ENCODE results near the gene HAUS8. TPM values are rescaled to one million over a fixed set of nuclear protein-coding genes. Genes with fewer than 3 reads are reported as not detected.

Gene HAUS8
- total and polyA plus RNA-seq, 10 of the 15 experiments (the other 5 are each of a cell fraction or from before 2014, with no cell fraction given), result 22.7 to 43.9 (median 34.4) TPM

DNA sequence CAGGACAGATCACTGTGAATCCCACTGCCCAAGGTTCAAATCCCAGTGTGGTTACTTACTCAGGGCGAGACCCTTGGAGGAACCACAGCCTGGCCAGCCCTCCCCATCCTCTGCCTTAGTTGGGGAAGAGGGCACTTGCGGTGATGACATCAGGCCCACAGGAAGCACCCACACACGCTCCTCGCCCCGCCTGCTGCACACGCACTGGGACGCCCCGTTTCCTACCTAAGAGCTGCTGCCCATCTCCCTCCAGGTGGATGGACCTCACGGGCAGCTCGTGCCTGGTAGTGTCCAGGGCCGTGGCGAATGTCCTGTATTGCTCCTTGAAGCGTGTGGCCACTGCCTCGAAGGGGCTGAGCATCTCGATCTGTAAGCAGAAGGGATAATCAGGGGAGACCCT, 19.6 kb downstream of the HAUS8 start:
- no peaks in the 10 kb centered on the region for H3K9me3 ChIP-seq (replicated peaks; ENCODE audit: control insufficient read depth, insufficient read depth, low read length)
- H3K4me2 ChIP-seq (ENCODE audit: control insufficient read depth, insufficient read depth), result no peak overlapping the region
- ATAC-seq, result no peak
- H3K4me3 ChIP-seq, result no peak overlapping the region
- H3K27ac ChIP-seq (ENCODE audit: control insufficient read depth, insufficient read depth), result no peak overlapping the region
- no TSS peak for BruUV-seq (replicated peaks)
- POLR2A ChIA-PET, result no interaction called here
- intact Hi-C loops (cut with micrococcal nuclease; ENCODE audit: unreplicated experiment) (no loop called here), in situ Hi-C loops (cut with MboI) (no loop called here)
- H2AFZ ChIP-seq (ENCODE audit: control insufficient read depth, low read depth, low read length), result no peak overlapping the region
- no peak overlapping the region for H3K9ac ChIP-seq (ENCODE audit: control insufficient read depth, insufficient read depth, low read length)
- no peaks in the 10 kb centered on the region for H4K20me1 ChIP-seq (ENCODE audit: control insufficient read depth, insufficient read depth)
- H3K4me1 ChIP-seq (ENCODE audit: control insufficient read depth, insufficient read depth, low read length), result no peaks in the 10 kb centered on the region
- 98% methylated on average over 15 of the region's 15 CpGs for WGBS (ENCODE audit: insufficient coverage, insufficient replicate concordance, low lambda C conversion rate, missing lambda C conversion rate)
- peaks cover 20 to 29% of the 10 kb centered on the region in 2 experiments for H3K36me3 ChIP-seq (ENCODE audit: control insufficient read depth in 2 of 2, insufficient read depth in 2 of 2, low read length in 1 of 2)
- no peak for TF ChIP-seq NBN (IDR thresholded peaks at IDR 0.05)
- peak; percentile 22; the same call in 1 of the 2 replicates for TF ChIP-seq POLR2A (IDR thresholded peaks at IDR 0.05; ENCODE audit: low read depth, low read length)
- RAD21 ChIA-PET (ENCODE audit: unreplicated experiment), result no interaction called here
- SMC1A ChIA-PET (ENCODE audit: uncharacterized antibody, unreplicated experiment), result interaction anchor here (0.8 kb wide), 1 partner anchor 219 kb away, joined by 3 read pairs; no protein-coding TSS in a partner anchor
- CTCF ChIA-PET, result interaction anchor here (0.9 to 1.3 kb wide), 2 partner anchors 82 to 284 kb away, joined by 3 to 4 read pairs; no protein-coding TSS in a partner anchor
- no peaks in the 10 kb centered on the region for H3K79me2 ChIP-seq (ENCODE audit: control insufficient read depth, insufficient read depth, low read length)
- no peak for DNase-seq (ENCODE audit: low read depth, low spot score)
- FAIRE-seq, result no peak
- H3K27me3 ChIP-seq (replicated peaks in 1 of 2; ENCODE audit: control insufficient read depth in 2 of 2, insufficient read depth in 2 of 2, low read length in 1 of 2), result no peaks in the 10 kb centered on the region

DNA sequence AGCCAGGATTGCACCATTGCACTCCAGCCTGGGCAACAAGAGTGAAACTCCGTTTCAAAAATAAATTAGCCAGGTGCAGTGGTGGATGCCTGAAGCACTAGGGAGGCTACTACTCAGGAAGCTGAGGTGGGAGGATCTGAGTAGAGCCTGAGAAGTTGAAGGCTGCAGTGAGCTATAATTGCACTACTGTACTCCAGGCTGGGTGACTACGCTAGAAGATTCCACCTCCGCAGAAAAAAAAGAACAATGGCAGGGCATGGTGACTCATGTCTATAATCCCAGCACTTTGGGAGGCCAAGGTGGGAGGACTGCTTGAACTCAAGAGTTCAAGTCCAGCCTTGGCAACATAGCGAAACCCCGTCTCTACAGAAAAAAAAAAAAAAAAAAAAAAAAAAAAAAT, 20.5 kb downstream of the HAUS8 start:
- no peak overlapping the region for H2AFZ ChIP-seq (ENCODE audit: control insufficient read depth, low read depth, low read length)
- ChIA-PET RAD21 (ENCODE audit: unreplicated experiment) (no interaction called here), SMC1A (ENCODE audit: uncharacterized antibody, unreplicated experiment) (no interaction called here), CTCF (no interaction called here), POLR2A (interaction anchor here (0.7 kb wide), 1 partner anchor 91 kb away, joined by 9 read pairs; no protein-coding TSS in a partner anchor)
- no peak overlapping the region for H3K4me2 ChIP-seq (ENCODE audit: control insufficient read depth, insufficient read depth)
- in situ Hi-C loops (cut with MboI) (no loop called here), intact Hi-C loops (cut with micrococcal nuclease; ENCODE audit: unreplicated experiment) (no loop called here)
- no peaks in the 10 kb centered on the region for H3K27me3 ChIP-seq (replicated peaks in 1 of 2; ENCODE audit: control insufficient read depth in 2 of 2, insufficient read depth in 2 of 2, low read length in 1 of 2)
- H3K4me1 ChIP-seq (ENCODE audit: control insufficient read depth, insufficient read depth, low read length), result no peaks in the 10 kb centered on the region
- FAIRE-seq, result no peak
- no peaks in the 10 kb centered on the region for H3K79me2 ChIP-seq (ENCODE audit: control insufficient read depth, insufficient read depth, low read length)
- ATAC-seq, result no peak
- WGBS (ENCODE audit: insufficient coverage, insufficient replicate concordance, low lambda C conversion rate, missing lambda C conversion rate), result 98% methylated on average over 5 of the region's 5 CpGs
- no peak overlapping the region for H3K9ac ChIP-seq (ENCODE audit: control insufficient read depth, insufficient read depth, low read length)
- no peak overlapping the region for H3K27ac ChIP-seq (ENCODE audit: control insufficient read depth, insufficient read depth)
- no peak overlapping the region for H3K4me3 ChIP-seq
- H3K9me3 ChIP-seq (replicated peaks; ENCODE audit: control insufficient read depth, insufficient read depth, low read length), result no peaks in the 10 kb centered on the region
- no peaks in the 10 kb centered on the region for H4K20me1 ChIP-seq (ENCODE audit: control insufficient read depth, insufficient read depth)
- DNase-seq (ENCODE audit: low read depth, low spot score), result no peak
- peaks cover 23 to 29% of the 10 kb centered on the region in 2 experiments for H3K36me3 ChIP-seq (ENCODE audit: control insufficient read depth in 2 of 2, insufficient read depth in 2 of 2, low read length in 1 of 2)
- BruUV-seq (replicated peaks), result no TSS peak
- TF ChIP-seq, protein P1, sequence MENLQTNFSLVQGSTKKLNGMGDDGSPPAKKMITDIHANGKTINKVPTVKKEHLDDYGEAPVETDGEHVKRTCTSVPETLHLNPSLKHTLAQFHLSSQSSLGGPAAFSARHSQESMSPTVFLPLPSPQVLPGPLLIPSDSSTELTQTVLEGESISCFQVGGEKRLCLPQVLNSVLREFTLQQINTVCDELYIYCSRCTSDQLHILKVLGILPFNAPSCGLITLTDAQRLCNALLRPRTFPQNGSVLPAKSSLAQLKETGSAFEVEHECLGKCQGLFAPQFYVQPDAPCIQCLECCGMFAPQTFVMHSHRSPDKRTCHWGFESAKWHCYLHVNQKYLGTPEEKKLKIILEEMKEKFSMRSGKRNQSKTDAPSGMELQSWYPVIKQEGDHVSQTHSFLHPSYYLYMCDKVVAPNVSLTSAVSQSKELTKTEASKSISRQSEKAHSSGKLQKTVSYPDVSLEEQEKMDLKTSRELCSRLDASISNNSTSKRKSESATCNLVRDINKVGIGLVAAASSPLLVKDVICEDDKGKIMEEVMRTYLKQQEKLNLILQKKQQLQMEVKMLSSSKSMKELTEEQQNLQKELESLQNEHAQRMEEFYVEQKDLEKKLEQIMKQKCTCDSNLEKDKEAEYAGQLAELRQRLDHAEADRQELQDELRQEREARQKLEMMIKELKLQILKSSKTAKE (IDR thresholded peaks at IDR 0.05; ENCODE audit: low read depth, poor library complexity, severe bottlenecking), result no peak
- TF ChIP-seq, protein P2, sequence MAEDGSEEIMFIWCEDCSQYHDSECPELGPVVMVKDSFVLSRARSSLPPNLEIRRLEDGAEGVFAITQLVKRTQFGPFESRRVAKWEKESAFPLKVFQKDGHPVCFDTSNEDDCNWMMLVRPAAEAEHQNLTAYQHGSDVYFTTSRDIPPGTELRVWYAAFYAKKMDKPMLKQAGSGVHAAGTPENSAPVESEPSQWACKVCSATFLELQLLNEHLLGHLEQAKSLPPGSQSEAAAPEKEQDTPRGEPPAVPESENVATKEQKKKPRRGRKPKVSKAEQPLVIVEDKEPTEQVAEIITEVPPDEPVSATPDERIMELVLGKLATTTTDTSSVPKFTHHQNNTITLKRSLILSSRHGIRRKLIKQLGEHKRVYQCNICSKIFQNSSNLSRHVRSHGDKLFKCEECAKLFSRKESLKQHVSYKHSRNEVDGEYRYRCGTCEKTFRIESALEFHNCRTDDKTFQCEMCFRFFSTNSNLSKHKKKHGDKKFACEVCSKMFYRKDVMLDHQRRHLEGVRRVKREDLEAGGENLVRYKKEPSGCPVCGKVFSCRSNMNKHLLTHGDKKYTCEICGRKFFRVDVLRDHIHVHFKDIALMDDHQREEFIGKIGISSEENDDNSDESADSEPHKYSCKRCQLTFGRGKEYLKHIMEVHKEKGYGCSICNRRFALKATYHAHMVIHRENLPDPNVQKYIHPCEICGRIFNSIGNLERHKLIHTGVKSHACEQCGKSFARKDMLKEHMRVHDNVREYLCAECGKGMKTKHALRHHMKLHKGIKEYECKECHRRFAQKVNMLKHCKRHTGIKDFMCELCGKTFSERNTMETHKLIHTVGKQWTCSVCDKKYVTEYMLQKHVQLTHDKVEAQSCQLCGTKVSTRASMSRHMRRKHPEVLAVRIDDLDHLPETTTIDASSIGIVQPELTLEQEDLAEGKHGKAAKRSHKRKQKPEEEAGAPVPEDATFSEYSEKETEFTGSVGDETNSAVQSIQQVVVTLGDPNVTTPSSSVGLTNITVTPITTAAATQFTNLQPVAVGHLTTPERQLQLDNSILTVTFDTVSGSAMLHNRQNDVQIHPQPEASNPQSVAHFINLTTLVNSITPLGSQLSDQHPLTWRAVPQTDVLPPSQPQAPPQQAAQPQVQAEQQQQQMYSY (CRISPR knock-in tag; IDR thresholded peaks at IDR 0.05), result no peak
- TF ChIP-seq, protein P3, sequence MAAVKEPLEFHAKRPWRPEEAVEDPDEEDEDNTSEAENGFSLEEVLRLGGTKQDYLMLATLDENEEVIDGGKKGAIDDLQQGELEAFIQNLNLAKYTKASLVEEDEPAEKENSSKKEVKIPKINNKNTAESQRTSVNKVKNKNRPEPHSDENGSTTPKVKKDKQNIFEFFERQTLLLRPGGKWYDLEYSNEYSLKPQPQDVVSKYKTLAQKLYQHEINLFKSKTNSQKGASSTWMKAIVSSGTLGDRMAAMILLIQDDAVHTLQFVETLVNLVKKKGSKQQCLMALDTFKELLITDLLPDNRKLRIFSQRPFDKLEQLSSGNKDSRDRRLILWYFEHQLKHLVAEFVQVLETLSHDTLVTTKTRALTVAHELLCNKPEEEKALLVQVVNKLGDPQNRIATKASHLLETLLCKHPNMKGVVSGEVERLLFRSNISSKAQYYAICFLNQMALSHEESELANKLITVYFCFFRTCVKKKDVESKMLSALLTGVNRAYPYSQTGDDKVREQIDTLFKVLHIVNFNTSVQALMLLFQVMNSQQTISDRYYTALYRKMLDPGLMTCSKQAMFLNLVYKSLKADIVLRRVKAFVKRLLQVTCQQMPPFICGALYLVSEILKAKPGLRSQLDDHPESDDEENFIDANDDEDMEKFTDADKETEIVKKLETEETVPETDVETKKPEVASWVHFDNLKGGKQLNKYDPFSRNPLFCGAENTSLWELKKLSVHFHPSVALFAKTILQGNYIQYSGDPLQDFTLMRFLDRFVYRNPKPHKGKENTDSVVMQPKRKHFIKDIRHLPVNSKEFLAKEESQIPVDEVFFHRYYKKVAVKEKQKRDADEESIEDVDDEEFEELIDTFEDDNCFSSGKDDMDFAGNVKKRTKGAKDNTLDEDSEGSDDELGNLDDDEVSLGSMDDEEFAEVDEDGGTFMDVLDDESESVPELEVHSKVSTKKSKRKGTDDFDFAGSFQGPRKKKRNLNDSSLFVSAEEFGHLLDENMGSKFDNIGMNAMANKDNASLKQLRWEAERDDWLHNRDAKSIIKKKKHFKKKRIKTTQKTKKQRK (IDR thresholded peaks at IDR 0.05; ENCODE audit: low read depth, low read length), result no peak
- no peak for TF ChIP-seq SUZ12 (IDR thresholded peaks at IDR 0.05; ENCODE audit: unreplicated experiment)
- TF ChIP-seq, protein P4, sequence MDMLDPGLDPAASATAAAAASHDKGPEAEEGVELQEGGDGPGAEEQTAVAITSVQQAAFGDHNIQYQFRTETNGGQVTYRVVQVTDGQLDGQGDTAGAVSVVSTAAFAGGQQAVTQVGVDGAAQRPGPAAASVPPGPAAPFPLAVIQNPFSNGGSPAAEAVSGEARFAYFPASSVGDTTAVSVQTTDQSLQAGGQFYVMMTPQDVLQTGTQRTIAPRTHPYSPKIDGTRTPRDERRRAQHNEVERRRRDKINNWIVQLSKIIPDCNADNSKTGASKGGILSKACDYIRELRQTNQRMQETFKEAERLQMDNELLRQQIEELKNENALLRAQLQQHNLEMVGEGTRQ (IDR thresholded peaks at IDR 0.05; ENCODE audit: borderline replicate concordance, low read depth, low read length), result no peak
